Activated T-helper 9 cell treated with anti-CD3 and anti-CD28 coated beads, Interleukin-2, amount 50 U/mL, for 16 hours (primary cell): ENCODE measurements around the gene DMRTC2.
"Not testable (repeated sequence)": the region's sequence is repeated elsewhere in the genome, so short reads cannot be mapped to it uniquely, and the experiment has no call there.

ENCODE experiments used
- DNase-seq: peaks from one replicate; pipeline ENCODE4 v3.0.0-alpha.2; 2020; ENCODE audit warnings: low read depth

DMRTC2 gene

DNA sequence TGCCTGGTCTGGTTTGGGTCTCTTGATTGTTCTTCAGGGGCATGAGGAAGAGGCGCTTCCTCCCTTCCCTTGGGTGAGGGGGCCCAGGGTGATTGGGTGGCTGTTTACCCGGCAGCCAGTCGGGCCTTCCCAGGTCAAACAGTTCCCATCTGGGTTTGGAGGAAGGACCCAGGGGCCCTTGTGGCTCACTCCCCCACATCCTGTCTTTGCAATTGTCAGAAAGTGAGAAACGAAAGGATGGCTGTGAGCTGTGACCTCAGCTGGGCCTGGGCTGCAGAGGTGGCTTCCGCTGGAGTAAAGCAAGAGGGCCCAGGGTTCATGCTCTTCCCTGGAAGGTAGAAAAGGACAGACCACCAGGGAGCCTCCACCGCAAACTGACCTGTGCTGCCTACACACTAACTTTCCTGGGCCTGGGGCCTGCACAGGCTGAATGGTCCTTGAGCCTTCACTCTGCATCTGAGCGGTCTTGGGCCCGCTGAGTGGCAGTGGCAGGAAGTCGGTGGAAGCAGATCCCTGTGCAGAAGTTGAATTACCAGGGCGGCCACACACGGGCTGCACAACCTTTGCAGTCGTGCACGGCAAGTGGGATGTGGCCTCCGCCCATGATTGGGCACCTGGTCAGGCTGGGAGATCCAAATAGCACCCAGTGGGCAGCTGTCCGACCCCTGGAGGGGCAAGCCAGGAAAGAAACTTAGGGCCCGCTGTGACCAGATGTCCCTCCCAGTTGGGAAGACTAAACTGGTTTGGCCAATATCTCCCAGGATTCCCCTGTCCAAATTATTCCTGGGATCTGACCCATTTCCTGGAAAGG lies 26.9 kb downstream of the DMRTC2 start:
- DNase-seq = peak; percentile 42

DNA sequence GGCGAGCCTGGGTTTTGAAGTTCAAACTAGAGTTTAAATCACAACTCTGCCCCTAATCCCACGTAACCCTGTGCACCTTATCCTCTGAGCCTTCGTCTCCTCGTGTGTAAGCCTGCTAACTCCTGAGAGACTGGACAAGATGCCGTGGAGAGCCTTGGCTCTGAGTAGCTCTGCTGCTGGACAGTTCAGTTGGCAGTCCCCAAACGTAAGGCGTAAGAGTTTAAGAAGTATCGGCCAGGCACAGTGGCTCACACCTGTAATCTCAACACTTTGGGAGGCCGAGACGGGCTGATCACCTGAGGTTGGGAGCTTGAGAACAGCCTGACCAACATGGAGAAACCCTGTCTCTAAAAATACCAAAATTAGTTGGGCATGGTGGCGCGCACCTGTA lies 27.5 kb downstream of the DMRTC2 start:
- no peak for DNase-seq

DNA sequence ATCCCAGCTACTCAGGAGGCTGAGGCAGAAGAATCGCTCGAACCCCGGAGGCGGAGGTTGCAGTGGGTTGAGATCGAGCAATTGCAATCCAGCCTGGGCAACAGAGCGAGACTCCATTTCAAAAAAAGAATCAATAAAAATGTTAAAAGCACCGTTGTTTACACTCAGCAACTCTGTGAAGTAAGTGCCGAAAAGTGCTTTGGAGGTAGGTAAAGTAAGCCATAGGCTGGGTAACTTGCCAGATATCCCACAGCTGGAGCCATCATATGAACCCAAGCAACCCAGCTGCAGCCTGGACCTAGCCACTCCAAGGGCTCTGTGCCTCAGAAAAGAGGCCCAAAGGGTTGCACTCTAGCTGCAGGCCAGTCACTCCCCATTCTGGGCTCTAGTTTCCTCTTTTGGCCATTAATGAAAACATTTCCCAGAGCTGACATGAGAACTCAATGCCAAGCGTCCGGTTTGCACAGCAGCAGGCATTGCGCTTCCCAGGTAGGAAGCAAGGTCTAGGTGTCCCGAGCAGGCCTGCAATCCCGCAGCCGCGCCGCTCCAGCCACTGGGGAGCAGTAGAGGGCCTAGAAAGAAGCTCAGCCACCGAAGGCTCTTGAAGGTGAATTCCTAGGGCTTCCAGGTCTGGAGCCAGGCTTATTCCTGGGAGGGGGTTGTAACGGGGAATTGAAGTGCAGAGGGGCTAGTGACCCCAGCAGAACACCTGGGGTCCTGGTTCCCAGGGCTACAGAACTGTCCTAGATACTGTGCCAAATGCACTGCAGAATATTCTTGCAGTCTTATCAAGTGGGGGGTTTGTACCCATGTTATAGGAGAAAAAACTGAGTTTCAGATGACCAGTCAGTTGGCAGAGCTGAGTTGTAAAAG lies 28.2 kb downstream of the DMRTC2 start:
- peak; percentile 47 for DNase-seq

DNA sequence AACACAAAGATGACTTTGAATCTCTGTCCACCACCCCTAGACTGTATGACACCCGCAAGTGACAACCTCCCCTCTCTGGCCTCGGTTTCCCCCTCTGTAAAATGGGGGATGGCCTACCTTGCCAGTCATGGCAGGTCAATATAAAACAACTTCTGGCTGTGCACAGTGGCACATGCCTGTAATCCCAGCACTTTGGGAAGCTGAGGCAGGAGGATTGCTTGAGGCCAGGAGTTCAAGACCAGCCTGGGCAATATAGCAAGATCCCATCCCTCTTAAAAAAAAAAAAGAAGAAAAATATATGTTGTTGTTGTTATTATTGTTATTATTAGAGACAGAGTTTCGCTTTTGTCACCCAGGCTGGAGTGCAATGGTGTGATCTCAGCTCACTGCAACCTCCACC lies 31.1 kb downstream of the DMRTC2 start:
- not testable (repeated sequence) for DNase-seq

DNA sequence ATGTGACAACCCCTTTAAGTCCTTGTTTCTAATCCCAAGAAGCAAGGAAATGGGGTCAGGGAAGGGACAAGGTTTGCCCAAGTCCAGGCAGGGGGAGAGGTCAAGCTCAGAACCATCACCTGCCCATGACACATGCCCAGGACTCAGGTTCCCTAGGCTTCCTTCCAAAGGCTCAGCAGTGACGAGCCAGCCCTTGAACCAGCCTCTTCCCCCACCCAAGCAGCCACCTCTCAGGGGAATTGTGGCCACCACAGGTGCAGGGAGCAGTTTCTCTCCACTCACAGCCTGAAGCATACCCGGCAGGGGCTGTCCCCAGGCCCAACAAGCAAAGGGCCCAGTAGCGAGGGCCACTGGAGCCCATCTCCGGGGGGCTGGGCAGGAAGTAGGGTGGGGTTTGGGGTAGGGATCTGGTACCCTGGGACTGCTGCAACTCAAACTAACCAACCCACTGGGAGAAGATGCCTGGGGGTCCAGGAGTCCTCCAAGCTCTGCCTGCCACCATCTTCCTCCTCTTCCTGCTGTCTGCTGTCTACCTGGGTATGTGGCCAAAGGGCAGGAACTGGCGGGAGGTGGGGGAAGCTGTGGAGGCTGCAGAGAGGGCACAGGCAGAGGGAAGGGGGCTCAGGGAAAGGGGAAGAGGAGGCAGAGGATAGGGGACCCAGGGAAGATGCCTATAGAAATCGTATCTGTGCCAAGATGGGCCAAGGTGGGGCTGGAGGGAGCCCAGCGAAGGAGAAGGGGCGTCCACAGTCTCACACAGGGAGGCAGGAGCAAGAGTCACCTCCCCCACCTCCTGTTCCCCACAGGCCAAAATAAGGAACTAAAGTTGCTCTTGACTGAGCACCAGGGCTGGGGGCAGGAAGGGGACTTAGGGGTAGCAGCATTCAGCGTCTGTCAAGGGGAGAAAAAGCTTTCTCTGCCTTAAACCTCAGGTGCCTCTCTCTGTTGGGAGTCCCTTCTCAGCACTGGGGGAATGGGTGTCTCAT lies 32.3 kb downstream of the DMRTC2 start, which contains the start of gene CD79A:
Gene CD79A (plus strand): TSS at position 433 of the 986 bp plus-strand sequence. CDS start 26 bp downstream, at position 459.
- DNase-seq = no peak

DNA sequence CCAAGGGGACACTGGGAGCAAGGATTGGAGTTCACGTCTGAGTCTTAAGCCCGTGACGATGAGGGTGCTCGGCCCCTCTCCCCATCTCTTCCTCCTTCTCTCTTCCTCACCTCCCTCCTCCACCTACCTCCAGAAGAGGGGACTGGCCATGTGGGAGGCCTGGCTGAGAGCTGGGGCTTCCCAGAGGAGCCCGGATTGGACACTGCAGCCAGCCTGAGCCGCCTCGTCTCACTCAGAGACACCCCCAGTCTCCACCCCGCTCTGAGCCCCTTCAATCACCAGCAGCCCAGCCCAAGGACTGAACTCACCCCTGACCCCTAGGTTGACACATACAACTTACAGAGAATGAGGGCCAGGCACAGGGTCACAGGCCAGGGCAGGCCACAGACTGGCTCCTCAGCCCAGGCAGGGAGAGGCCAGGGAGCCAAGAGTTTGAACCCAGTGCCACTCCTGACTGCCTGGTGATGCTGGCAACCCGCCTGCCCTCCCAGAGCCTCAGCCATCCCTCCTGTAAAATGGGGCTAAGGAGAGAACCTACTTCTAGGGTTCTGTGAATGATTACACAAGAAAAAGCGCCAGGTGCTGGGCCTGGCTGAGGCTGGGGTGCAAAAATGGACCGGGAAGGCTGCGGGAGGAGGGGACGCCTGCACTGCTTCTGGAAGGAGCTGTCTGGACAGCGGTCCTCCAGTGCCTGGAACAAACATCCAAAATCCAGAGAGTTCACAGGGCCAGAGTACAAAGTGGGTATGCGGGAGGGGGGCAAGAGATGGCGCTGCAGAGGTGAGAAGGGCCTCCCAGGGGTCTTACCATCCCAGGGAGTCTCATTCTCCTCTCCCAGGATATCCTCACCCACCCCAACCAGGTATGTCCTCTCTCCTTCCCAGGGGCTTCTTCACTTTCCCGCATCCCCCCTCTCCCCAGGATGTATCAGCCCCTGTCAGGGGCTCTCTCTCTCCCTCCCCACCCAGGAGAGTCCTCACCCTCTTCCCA lies 33.4 kb downstream of the DMRTC2 start:
- DNase-seq = no peak

DNA sequence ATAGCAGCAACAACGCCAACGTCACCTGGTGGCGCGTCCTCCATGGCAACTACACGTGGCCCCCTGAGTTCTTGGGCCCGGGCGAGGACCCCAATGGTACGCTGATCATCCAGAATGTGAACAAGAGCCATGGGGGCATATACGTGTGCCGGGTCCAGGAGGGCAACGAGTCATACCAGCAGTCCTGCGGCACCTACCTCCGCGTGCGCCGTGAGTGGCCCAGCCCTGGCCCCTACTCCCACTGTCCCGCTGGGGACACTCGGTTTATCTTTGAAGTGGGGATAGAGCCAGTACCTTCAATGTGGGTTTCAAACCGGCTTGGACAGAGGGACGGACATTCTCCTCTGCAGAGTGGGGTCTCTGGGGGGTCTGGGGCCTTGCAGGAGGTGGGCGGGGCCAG lies 34.2 kb downstream of the DMRTC2 start:
- DNase-seq = no peak

DNA sequence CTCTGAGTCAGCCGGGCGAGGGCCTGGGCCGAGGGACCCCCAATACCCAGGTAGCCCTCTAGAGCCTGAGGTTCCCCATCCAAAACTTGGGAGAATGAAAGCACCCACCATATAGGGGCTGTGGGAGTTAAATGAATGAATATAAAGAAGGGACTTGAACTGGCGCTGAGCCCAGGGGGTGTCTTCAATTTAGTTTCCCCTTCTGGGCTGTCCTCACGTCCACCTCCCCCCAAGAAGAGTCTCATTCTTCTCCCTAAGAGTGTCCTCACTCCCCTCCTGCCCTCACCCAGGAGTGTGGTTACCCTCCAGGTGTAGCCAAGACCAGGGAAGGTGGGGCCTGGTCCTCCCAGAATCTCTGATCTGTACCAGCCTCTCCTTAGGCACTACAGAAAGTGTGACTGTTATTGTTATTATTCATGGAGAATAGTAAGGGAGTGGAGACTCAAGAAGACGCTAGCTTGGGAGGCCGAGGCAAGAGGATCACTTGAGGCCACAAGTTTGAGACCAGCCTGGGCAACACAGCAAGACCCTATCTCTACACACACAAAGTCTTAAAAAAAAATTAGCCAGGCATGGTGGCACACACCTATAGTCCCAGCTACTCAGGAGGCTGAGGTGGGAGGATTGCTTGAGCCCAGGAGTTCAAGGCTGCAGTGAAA lies 35.0 kb downstream of the DMRTC2 start:
- no peak for DNase-seq

DNA sequence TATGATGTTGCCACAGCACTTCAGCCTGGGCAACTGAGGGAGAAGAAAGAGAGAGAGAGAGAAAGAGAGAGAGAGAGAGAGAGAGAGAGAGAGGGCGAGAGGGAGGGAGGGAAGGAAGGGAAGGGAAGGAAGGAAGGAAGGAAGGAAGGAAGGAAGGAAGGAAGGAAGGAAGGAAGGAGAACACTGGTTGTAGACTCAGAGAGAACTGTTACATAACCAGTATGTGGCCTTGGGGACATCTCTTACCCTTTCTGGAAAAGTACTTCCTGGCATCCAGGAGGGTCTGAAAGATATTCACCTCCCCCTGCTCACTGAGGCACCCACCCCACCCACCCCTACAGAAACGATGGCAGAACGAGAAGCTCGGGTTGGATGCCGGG lies 35.5 kb downstream of the DMRTC2 start:
- DNase-seq = no peak

DNA sequence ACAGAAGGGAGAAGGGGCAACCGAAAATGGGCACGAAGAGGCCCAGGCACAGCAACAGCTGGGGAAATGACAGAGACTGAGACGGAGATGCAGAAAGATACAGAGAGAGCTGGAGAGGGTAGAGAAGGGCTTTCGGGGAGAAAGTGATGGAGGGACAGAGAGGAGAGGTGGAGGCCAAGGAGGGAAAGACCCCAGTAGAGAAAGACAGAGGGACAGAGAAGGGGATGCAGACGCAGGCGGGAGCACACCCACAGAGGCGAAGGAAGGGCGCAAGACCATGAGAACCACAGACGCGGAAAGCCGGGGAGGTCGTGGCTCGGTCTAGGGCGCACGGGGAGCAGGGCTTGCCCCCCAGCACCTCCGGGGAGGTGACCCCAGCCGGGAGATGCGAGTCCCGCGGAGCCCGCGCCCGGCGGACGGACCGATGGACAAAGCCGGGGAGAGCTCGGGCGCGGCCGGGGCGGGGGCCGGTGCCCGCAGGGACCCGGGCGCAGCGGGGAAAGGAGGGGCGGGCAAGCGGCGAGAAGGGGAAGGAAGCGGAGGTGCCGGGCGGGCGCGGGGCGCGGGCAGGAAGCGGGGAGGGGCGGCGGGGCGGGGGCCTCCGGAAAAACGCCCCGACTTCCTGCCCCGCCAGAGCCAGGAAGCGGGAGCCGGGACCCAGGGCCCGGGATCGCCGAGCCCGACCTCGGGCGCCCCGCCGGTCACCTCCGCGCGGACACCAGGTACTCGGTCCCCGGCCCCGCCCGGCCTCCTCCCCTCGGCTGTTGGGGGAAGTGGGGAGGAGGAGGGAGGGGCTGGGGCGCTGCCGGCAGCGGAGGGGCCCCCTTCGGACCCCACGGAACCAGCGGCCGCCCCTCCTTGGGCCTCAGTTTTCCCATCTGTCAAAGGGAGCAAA lies 38.0 kb downstream of the DMRTC2 start, which contains the start of gene ARHGEF1:
Gene ARHGEF1 (plus strand): TSS at position 617 of the 895 bp plus-strand sequence. CDS start 4,899 bp downstream, outside the sequence.
- peak; percentile 52 for DNase-seq

DNA sequence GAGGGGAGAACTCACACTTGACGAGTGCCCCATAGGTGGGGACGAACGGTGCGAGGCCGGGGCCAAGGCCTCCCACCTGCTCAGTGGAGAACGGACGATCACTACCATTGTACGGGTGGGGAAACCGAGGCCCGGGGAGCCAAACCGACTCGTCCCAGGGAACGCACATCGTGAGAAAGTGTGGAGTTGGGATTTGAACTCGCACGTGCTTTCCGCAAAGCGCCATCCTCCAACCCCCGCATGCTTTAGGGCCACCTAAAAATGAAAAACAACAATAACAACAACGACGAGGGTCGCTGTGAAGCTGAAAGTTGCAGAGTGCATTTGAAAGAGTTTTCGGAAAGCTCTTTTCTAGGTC lies 38.6 kb downstream of the DMRTC2 start:
- no peak for DNase-seq

DNA sequence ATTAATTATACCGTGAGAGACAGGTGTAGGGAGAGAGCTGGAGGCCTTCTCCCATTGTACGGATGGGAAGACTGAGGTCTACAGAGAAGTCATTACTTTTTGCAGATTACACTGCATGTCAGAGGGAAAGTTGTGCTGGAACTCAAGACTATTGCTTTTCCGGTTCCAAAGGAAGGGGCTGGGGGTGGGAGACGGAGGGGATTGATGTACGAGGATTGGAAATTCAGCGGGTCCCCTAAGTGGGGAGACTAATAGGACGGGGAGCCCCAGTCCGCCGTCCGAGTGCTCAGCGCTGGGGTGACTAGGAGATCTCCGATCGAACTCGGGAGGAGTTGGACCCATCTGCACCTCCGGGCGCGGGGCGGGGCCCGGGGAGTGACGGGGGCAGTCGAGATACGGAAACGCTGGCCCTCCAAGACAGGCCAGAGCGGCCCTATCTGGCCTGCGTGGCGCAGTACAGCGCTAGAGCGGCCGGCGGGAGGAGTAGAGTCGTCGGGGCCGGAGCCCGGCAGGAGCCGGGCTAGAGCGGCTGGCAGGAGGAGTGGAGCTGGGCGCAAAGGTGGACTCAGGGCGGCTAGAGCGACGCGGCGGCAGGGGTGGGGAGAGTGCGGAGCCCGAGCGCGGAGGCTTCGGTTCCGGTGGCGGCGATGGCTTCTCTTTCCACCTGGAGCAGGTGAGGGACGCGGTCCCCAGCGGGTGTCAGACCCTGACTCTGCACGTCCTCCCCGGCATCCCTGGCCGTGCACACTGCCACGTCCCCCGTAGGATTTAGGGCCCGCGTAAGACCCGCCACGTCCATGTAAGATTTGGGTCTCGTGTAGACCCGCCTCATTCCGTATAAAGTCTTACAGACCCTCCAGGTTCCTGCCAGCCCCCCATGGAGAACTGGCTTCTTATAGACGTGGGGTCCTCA lies 39.2 kb downstream of the DMRTC2 start:
- DNase-seq = peak; percentile 80

DNA sequence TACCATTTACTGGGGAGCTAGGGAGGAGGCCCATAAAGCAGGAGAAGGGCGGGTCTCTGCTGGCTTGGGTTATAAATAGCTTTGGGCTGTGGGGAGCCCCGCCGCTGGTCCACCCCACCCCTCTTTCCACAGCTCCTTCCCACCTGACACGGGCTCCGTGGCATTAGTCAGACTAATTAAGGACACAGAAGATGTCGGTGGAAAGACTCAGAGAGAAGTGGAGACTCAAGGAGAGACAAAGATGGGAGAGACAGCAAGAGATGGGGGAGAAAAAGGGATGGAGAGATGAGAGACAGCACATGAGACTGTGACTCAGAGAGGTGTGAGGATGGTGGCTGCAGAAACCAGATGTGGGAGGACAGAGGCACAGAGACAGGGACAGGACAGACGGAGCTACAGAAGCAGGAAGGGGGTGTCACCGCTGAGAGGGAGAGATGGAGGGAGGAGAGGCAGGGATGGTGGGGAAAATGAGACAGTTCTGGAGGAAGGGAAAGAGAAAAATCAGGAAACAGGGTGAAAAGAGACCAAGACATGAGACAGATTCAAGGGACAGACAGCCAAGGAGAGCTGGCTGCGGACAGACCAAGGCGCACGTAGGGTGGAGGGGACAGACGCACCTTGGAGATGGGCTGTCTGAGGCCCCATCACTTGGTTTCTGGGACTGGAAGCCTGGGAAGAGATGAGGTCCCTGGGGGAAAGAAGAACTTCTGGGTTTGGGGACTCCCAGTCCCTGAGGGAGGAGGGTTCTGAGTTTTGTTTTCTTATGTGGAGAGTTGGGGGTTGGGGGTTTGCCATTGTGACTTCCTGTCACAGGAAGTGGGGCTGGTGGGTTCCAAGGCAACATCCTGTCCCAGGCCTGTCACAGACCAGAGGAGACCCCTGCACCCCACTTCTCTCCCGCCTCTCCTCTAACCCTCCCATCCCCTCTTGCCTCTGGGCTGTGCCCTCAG lies 42.2 kb downstream of the DMRTC2 start:
- DNase-seq = peak; percentile 35

DNA sequence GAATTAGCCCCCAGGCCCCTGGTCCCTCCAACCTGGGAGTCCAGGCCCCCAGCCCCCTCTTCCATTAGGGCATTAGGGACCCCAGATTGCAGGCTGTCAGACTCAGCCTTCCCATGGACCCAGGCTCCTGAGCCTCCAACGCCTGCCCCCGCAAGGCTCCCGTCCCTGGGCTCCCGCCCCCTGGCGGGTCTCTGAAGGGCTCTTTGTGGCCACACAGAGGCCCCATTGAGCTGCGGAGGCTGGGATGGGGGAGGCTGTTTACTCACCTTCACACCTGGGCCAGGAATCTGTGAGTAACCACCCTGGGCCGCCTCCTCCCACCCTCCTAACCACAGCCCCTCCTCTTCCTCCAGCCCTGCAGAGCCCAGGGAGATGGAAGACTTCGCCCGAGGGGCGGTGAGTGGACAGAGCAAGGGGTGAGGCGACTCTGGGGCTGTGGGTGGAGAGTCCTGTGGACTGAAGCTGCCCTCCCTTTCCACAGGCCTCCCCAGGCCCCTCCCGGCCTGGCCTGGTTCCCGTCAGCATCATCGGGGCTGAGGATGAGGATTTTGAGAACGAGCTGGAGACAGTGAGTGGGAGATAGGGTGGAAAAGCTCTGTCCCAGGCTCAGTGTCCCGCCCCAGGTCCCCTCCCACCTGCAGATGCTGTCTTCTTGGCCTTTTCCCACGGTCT lies 43.0 kb downstream of the DMRTC2 start:
- DNase-seq = peak; percentile 84

DNA sequence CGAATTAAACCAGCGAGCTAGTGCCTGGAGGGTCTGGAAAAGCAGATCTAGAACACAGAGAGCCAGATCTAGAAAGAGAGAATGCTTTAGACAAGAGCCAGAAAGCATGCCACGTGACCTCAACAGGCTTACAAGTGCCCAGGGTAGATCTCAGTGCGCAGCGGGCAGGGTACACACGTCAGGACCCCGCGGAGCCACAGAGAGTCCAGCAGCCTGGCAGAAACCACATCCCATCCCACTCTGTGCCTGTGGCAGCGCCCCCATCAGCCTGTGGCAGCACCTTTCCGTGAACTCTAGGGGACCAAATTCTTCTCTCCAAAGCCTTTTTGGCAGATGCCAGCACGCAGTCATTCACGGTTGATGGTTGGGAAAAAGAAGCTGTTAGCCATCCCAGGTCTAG lies 44.1 kb downstream of the DMRTC2 start:
- DNase-seq = no peak

DNA sequence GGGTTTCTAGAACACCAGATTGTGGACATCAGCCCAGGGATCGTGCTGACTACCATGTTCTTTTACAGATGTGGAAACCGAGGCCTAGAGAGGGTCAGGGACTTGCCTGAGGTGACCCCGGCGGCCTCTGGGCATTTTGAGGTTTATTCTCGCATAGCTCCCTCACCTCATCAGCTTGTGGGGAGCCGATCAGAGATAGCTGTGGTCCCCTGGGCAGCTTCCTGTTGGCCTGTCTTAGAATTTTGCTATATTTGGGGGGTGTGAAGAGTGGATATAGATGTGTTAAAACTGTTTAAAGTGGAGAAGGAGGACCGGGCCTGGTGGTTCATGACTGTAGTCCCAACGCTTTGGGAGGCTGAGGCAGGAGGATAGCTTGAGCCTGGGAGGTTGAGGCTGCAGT lies 45.1 kb downstream of the DMRTC2 start:
- no peak for DNase-seq
